ENCODE data around the gene PQBP1. TPM values are rescaled to one million over a fixed set of nuclear protein-coding genes. Genes with fewer than 3 reads are reported as not detected.

PQBP1 gene
- total RNA-seq, 1 experiment from 2014 or later, result 44.6 TPM

DNA sequence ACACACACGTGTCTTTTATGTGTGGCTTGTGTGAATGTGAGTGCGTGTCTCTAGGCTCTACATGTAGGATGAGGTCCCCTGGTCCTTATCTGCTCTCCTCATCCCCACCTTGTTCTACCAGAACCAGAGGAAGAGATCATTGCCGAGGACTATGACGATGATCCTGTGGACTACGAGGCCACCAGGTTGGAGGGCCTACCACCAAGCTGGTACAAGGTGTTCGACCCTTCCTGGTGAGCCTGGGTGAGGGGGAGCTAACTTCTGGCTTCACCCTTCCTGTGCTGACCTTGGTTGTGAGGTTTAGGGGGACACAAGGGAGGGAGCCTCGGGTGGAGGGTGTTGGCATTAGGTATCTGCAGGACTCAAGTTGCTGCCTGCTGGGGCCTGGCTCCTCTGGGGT is 3.3 kb downstream of the PQBP1 start:
- no peak for DNase-seq (ENCODE audit: low read depth)

DNA sequence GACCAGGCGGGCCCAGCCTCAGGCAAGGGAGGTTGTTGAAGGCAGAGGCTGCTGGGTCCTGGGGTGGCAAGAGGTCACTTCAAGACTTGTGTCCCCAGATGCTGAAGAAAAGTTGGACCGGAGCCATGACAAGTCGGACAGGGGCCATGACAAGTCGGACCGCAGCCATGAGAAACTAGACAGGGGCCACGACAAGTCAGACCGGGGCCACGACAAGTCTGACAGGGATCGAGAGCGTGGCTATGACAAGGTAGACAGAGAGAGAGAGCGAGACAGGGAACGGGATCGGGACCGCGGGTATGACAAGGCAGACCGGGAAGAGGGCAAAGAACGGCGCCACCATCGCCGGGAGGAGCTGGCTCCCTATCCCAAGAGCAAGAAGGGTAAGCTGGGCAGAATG is 4.4 kb downstream of the PQBP1 start:
- no peak for DNase-seq (ENCODE audit: low read depth)

DNA sequence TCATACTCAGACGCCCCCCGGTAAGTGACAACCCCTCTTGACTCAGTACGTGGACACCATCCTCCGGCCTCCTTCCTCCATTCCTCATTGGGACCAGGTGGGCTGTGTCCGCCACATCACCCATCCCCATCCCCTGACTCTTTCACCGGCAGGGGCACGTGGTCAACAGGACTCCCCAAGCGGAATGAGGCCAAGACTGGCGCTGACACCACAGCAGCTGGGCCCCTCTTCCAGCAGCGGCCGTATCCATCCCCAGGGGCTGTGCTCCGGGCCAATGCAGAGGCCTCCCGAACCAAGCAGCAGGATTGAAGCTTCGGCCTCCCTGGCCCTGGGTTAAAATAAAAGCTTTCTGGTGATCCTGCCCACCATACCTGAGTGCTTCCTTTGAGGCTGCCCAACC is 5.0 kb downstream of the PQBP1 start:
- DNase-seq (ENCODE audit: low read depth), result no peak

DNA sequence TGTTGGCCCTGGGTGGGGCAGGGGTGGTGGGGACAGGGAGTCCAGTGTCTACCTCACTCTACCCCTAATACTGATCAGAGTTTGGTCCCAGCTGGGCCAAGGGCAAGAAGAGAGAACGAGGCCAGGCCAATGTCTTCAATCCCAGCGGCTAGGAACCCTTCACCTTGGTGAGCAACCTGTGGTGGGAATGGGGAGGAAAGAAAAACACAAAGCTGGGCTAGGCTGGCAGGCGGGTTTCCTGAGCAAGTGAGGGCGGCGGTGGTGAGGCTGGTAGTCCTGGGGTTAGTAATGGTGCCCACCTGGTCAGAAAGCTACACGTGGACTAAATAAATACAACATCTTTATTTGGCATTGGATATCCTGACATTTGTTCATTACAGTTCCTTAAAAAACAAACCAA is 5.6 kb downstream of the PQBP1 start:
- no peak for DNase-seq (ENCODE audit: low read depth)

DNA sequence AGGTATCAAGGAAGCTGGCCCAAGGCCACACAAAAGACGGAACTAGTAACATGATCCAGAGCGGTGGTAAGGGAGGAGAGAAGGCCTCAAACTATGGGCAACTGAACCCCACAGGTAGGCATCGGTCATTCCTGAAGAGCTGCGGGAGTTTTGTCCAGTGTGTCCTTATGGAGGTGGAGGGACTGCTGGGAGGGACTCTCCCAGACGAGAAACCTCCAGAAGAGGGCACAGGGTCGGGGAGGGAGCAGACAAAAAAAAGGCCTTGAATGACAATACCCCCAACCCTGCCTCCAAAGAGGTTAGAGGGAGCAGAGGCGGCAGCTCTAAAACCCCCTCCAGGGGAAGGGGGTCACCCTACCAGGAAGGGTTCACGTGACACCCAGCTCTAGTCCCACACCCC is 6.5 kb downstream of the PQBP1 start:
- DNase-seq (ENCODE audit: low read depth), result no peak

DNA sequence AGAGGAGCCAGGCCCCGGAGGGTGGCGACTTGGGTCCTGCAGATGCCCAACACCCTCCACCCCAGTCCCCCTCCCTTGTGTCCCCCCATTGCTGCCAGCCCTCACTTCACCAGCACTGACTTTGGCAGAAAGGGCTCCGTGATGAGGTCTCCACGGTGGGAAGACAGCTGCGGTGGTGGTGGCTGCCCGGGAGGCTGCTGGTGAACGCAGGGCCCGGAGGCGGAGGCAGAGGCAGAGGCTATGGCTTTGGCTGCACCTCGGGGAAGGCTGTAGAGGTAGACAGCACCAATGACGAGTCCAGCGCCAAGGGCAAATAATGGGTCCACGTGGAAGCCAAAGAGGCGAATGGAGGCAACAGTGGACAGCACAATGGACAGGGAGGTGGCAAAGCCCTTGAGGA is 6.9 kb downstream of the PQBP1 start:
- DNase-seq (ENCODE audit: low read depth), result no peak

DNA sequence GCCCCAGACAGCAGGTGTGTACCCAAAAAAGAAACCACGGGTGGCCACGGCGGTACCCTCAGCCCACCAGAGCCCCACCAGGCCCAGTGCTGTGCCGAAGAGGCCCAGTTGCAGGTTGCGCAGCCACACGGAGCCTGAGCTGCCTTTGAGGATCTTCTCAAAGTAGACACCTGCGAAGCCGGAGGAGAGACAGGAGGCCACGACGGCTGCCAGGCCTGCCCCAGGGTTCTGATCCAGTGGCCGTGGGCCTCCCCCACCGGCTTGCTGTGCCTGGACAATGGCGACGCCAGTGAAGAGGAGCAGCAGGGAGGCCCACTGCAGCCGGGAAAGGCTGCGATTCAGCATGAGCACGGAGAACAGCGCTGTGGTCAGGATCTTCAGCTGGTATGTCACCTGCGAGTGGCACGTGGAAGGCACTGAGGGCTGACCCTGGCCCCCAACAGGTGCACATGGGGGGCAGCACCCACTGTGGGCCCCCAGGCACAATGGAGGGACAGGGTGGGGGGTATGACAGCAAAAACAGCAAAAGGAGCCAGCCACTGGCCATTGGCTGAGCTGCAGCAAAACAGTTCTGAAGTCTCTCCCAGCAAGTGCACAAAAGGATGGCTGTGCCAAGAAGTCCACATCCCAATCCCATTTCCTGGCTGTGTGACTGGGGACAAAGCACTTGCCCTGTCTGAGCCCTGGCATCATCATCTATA is 7.5 kb downstream of the PQBP1 start:
- DNase-seq (ENCODE audit: low read depth), result no peak

DNA sequence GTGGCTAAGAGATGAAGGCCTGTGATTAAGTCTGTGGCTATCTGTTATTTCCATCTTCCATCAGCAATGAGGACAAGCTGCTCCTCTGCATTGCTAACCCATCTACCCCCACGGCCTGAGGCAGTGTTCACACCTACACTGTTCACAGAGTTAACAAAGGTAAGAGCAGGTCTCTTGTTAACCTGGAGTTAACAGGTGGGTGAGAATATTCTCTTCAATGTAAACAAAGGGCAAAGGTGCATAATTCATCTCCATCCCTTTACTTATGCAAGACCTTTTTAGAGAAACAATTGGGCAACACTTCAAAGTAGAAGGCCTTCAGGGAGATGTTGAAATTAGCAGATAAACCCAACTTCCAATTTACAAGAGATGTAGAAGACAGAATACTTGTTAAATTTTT is 10.9 kb downstream of the PQBP1 start:
- no peak for DNase-seq (ENCODE audit: low read depth)

DNA sequence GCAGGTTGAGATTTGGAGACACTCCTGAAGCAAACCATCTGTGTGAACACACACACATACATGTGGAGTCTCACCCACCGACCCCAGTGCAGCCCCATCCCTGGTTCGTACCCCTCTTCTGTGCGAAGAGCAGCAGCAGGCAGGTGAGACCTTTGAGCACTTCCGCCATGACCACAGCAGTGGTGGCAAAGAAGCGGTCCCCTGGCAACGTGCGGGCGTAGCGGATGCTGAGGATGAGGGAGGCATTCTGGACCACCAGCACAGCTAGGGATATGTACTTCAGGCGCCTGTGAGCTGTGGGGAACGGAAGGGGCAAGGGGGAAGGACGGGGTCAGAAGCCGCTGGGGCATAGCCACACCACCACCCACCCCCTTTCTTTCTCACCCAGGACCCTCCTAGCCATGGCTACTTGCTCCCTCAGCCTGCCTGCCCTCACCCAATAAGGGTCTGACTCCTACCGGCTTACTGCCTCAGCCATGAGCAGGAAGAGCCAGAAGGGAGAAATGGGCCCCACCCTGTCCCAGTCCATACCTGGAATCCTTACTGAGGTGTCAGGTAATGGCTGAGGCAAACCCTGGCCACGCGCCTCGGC is 12.1 kb downstream of the PQBP1 start:
- DNase-seq (ENCODE audit: low read depth), result no peak

DNA sequence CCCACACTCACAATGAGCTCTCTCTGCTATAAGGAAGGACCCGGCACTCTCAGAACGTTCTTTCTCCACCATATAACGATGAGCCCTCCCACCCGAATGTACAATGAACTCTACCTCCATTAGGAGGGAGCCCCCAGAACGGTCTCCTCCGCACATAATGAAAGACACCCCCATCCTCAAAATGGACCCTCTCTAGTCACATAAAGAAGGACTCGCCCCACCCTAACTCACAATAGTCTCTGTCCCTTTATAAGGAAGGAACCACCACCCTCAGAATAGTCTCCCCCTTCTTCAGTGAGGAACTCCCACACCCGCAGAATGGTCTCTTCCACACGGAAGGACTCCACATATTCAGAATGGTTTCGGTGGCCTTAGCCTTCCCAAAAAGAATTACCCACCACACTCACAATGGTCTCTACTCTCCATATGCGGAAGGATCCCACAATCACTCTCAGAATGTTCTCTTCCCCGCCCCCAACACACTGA is 13.2 kb downstream of the PQBP1 start:
- peak; percentile 42 for DNase-seq (ENCODE audit: low read depth)

DNA sequence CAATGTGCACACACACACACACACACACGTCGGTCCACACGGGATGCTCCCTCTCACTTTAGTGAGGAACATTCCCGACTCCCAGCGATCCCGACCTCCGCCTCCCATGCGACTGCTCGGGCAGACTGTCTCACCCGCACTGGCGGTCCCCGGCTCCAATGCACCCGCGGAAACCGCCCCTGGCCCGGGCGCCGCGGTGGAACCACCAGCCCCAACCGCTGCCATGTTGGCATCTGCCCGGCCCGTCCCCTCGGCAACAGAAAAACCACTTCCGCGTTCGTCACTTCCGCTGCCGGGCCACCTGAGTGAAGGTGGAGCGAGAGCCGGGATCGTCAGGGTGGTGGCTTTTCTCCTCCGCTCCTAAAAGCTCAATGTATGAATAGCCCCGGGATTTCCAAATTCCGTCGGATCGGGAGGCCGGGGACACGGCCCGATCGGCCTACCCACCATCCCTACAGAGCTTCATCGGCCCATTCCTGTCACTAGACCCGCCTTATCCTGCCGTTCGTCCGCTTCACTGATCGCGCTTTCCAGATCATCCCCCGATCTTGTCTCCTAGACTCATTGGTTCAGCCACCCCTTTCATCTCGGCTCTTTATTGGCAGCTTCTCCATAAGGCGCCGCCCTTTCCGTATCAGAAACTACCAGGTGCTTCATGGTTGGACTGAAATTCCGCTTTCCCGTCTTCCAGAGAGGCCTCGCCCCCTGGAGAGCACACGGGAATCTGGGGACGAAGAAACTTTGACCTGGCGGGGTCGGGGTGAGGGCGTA is 13.9 kb downstream of the PQBP1 start, which contains the start of gene SLC35A2:
Gene SLC35A2, minus strand, starts transcription at position 235 of the 771 bp plus-strand sequence. Its CDS starts 10 bp downstream, at position 225.
- peak; percentile 89 for DNase-seq (ENCODE audit: low read depth)

DNA sequence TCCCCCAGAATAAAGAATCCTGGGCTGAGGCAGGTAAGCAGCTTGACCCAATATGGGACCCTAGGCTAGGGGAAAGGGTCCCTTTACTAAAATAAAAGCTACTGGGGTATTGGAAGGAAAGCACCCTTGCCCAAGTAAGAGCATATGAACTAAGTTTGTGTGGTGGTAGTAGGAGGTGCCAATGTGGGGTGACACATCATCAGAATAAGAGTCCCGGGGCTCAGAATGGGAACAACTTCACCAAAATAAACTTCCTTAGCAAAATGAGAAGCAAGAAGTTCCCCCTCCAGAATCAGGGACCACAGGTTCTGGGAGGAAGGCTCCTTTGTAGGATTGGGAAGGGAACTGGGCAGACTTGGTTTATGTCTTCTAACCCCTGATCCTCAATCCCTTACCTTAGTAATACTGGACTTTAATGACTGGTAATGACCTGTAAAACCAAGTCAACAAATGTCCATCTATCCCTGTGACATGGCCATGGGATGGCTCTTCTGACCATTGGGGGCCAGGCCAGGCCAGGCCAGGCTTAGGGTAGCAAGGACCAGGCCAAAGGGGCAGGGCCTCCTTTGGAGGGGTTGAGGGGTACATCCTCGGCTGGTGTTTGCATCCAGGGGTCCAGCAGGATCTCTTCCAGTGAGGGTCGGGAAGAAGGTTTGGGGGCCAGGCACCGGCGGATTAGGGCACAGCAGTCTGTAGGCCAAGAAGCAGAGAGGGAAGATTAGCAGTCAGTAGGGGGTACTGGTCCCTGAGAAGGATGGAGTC is 16.1 kb downstream of the PQBP1 start:
- DNase-seq (ENCODE audit: low read depth), result no peak

DNA sequence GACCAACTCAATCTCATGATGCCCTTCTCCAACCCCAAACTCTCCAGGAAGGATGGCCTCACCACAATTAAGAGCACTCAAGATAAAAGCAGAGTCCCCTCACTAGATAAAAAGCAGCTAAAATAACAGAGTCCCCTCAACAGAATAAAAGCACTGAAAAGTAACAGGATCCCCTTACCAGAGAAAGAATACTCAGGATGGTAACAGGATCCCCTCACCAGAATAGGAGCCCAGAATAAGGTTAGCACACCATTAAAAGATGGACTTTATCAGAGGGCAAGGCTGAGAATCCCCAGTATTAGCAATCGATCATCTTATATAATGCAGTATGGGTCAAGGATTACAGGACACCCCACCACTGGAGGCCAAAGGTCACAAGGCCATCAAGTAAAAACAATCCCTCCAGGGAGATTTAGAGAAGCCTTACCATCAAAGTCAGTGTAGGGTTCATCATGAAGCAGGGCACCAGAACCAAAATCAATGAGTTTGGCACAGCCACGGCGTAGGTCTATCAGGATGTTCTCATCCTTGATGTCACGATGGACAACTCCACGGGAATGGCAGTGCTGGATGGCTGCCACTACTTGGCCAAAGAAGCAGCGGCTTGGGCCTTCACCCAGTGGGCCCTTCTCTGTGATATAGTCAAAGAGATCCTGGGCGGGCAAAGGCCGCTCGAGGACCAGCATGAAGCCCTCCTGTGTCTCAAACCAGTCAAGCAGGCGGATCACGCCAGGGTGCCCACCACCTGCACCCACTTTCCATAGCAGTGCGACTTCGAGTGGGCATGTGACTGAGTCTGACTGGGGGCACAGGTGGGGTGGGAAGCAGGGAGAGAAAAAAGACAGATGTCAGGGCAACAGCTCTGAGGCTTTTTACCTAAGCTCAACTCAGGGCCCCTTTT is 17.1 kb downstream of the PQBP1 start:
- DNase-seq (ENCODE audit: low read depth), result no peak

DNA sequence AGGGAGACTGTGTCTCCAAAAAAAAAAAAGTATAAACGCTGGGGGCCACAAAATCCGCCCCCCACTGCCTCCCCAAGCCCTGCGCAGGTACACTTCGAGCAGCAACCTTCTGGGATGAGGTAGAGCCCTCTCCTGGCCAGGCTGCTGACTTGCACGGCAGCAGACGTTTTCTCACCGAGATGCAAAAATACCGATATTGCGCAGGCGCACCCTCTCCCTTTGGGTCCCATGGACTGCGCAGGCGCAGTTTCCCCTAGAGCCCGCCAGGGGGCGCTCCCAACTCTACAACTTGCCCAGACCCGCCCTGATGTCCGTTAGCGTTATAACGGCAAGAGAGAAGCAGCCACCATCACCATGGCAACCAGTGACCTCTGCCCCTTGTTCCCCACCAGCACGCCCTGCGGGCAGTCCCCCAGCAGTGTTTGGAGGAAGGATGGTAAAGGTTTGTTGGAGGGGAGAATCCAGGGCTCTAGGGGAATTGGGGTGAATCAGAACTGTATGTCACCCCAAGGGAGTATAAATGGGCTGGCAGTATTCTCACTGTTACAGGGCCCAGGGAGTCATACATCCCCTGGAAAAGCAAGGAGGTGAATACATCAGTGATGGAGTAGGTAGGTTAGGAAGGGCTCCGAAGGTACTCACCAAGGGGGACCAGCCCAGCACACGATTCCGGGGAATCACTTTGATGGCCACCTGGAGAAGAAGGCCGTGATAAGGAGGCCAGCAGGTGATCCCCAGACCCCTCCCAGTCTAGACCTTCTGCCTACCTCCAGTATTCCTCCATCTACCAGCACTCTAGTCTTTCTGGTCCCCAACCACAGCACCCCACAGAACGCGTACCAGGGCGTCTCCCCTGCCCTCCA is 19.6 kb downstream of the PQBP1 start:
- DNase-seq (ENCODE audit: low read depth), result peak; percentile 92

DNA sequence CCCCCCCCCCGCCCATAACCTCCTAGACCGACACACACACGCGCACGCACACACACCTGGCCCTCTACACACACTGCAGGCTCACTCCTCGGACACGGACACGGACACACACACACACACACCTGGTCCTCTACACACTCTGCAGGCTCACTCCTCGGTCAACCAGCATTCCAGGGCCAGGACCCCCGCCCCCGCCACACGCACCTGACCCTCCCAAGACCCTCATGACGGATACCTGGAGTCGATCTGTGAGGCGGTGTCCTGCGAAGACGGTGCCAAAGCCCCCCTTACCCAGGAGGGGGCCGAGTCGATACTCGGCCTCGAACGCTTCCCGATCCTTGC is 20.5 kb downstream of the PQBP1 start:
- no peak for DNase-seq (ENCODE audit: low read depth)

DNA sequence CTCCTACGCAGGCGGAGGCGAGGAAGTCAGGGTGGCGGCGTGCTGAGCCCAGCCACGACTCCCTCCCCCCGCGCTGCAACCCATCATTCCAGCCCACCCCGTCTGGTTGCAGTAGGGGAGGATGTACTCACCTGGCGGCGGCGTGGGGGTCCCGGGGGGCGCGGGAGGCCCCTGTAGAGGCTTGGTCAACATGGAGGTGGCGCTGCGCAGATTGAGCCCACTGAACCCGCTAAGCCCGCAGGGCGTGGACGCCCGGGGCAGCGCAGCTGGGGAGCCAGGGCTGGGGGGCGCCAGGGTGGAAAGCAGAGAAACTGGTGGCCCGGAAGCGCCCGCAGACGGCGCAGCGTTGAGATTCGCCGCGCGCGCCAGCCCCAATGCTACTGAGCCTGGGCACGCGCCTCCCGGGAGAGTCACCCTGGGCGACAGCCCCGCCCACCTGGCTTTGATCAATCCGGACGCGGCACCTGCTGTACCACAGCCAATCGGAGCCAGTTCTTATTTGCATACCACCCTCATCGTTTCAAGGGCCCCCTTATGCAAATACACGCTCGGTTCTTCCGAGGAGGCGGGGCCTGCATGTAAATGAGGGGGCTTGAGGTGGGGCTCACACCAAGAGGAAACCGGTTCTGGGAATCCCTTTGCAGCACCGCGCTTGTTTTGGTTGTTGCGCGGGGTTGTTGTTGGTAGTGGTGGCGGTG is 21.1 kb downstream of the PQBP1 start, which contains the start of gene PIM2:
Gene PIM2, minus strand, starts transcription at position 382 of the 698 bp plus-strand sequence. Its CDS starts 190 bp downstream, at position 192.
- DNase-seq (ENCODE audit: low read depth), result peak; percentile 93

DNA sequence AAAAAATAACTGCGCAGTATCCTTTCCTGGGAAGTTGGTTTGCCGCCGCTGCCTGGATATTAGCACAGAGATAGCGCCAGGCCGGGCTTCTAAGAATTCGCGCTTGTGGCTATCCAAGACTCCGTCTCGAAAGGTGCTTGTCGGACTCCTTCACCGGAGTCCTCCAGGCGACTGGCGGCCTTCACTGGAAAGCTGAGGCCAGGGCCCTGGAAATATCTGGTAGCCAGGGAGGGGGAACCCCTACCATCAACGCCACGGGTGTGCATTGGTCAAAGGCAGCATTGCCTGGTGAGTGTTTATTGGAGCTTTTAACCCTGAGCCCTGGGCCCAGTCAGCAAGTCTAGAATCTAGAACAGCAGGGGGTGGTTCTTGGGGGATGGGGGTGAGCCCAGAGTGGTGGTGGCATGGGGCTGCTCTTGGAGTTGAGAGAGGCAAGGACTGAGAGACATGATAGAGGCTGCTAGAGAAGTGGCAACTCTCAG is 21.7 kb downstream of the PQBP1 start:
- no peak for DNase-seq (ENCODE audit: low read depth)

DNA sequence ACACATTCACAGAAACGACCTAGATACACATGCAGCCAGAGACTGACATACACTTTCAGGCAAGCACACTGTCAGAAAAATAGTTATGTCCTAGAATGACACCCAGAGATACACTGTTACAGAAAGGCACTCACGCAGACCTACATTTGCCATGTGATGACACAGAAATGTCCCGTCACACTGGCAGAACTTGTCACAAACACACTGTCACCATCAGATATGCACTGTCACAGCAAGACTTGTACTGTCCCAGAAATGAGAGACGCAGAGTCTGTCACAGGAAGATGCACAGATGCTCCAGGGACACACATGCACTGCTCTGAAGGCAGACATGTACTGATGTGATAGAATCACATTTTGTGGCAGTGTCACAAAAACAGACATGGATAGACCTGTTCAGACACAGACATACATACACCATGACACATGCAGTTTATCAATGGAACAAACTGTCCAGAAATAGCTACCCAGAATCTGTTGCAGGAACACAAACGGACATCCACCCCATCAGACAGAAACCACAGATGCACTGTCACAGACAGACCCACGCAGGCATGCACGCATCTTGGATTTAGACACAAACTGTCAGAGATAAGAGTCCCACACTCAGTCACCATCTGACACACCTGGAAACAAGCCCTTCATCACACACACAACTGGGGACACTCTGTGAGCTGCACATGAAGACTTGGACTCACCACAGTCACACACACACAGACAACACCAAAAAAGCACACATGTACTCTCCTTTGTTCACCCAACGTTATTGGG is 22.4 kb downstream of the PQBP1 start:
- no peak for DNase-seq (ENCODE audit: low read depth)
